Skeletal muscle tissue (tissue), 4 donors: Measurements from ENCODE around the gene TTC7B. TPM values are rescaled to one million over a fixed set of nuclear protein-coding genes. Genes with fewer than 3 reads are reported as not detected.

Experiments
- H3K27ac ChIP-seq: one replicate; pipeline ENCODE4 v1.7.0; 2013; ENCODE audit warnings: mild to moderate bottlenecking, low read depth, low read length, inconsistent platforms
- H3K27me3 ChIP-seq, 3 donors: one replicate each; pipeline ENCODE4 v1.7.0; 2013; ENCODE audit warnings: low read length in 3 of 3; ENCODE audit not compliant: control insufficient read depth in 3 of 3, insufficient read depth in 3 of 3
- H3K36me3 ChIP-seq, 3 donors: one replicate each; pipeline ENCODE4 v1.7.0; 2013; ENCODE audit warnings: low read length in 3 of 3; ENCODE audit not compliant: control insufficient read depth in 3 of 3, insufficient read depth in 3 of 3
- H3K4me1 ChIP-seq, 3 donors: one replicate each; pipeline ENCODE4 v1.7.0; 2013; ENCODE audit warnings: low read length in 3 of 3, mild to moderate bottlenecking in 3 of 3; ENCODE audit not compliant: control insufficient read depth in 3 of 3, insufficient read depth in 3 of 3
- H3K4me3 ChIP-seq, 3 donors: one replicate each; pipeline ENCODE4 v1.7.0; 2013; ENCODE audit warnings: low read length in 3 of 3
- H3K9ac ChIP-seq, 3 donors: one replicate each; pipeline ENCODE4 v1.7.0; 2013; ENCODE audit warnings: low read length in 3 of 3, mild to moderate bottlenecking in 3 of 3, moderate library complexity in 2 of 3, low read depth in 1 of 3
- H3K9me3 ChIP-seq, 3 donors: one replicate each; pipeline ENCODE4 v1.7.0; 2013; ENCODE audit warnings: low read length in 3 of 3; ENCODE audit not compliant: control insufficient read depth in 3 of 3
- total RNA-seq: library from RNA; depleted of rRNA; stranded (reverse); fragments of >200 nt; gene quantifications from one replicate; pipeline ENCODE4 v1.2.3, GENCODE V29; 2014
- donor health status: Osteomylitis.

The TTC7B gene
- total RNA-seq, 1 donor from 2014 or later = 5.7 TPM

GRCh38 chr14:90599748-90600507, 216.3 kb downstream of the TTC7B start:
- Histone ChIP-seq H3K9ac (peak overlapping the region in 2 of 3 donors; percentile 28 to 38), H3K27me3 (no peaks in the 10 kb centered on the region), H3K9me3 (no peaks in the 10 kb centered on the region), H3K27ac (no peak overlapping the region), H3K4me1 (peaks cover 9 to 17% (median 12%) of the 10 kb centered on the region in 3 donors), H3K36me3 (no peaks in the 10 kb centered on the region), H3K4me3 (peak overlapping the region in 1 of 3 donors; percentile 41)

GRCh38 chr14:90599339-90599738, 216.9 kb downstream of the TTC7B start:
- Histone ChIP-seq H3K4me1 (peaks cover 9 to 17% (median 12%) of the 10 kb centered on the region in 3 donors), H3K9ac (peak overlapping the region in 2 of 3 donors; percentile 28 to 38), H3K27me3 (no peaks in the 10 kb centered on the region), H3K36me3 (no peaks in the 10 kb centered on the region), H3K4me3 (peak overlapping the region in 2 of 3 donors; percentile 30 to 41), H3K27ac (no peak overlapping the region), H3K9me3 (no peaks in the 10 kb centered on the region)

- Histone ChIP-seq H3K9ac (peak overlapping the region in 1 of 3 donors; percentile 16), H3K36me3 (no peaks in the 10 kb centered on the region), H3K9me3 (no peaks in the 10 kb centered on the region), H3K4me1 (peaks cover 9 to 17% (median 12%) of the 10 kb centered on the region in 3 donors), H3K4me3 (no peak overlapping the region), H3K27me3 (no peaks in the 10 kb centered on the region), H3K27ac (no peak overlapping the region)
Measured at GRCh38 chr14:90597961-90598360, 218.3 kb downstream of the TTC7B start.

- H3K4me1 ChIP-seq = peaks cover 9 to 17% (median 12%) of the 10 kb centered on the region in 3 donors
- no peak overlapping the region for H3K4me3 ChIP-seq
- H3K9me3 ChIP-seq = no peaks in the 10 kb centered on the region
- H3K27me3 ChIP-seq = no peaks in the 10 kb centered on the region
- H3K36me3 ChIP-seq = peaks cover 2 to 5% (median 3%) of the 10 kb centered on the region in 3 donors
- no peak overlapping the region for H3K27ac ChIP-seq
- no peak overlapping the region for H3K9ac ChIP-seq
Measured at GRCh38 chr14:90596733-90597132, 219.5 kb downstream of the TTC7B start.

- H3K9me3 ChIP-seq = no peaks in the 10 kb centered on the region
- H3K4me3 ChIP-seq = no peak overlapping the region
- no peaks in the 10 kb centered on the region for H3K27me3 ChIP-seq
- peaks cover 9 to 15% (median 14%) of the 10 kb centered on the region in 3 donors for H3K36me3 ChIP-seq
- no peak overlapping the region for H3K9ac ChIP-seq
- no peak overlapping the region for H3K27ac ChIP-seq
- H3K4me1 ChIP-seq = peaks cover 0 to 1% (median 0%) of the 10 kb centered on the region in 3 donors
Measured at GRCh38 chr14:90593254-90594040, 222.8 kb downstream of the TTC7B start.

GRCh38 chr14:90592655-90593054, 223.6 kb downstream of the TTC7B start:
- Histone ChIP-seq H3K9ac (no peak overlapping the region), H3K9me3 (no peaks in the 10 kb centered on the region), H3K36me3 (peaks cover 9 to 15% (median 14%) of the 10 kb centered on the region in 3 donors), H3K4me3 (no peak overlapping the region), H3K4me1 (peaks cover 2 to 9% (median 5%) of the 10 kb centered on the region in 3 donors), H3K27me3 (no peaks in the 10 kb centered on the region), H3K27ac (no peak overlapping the region)

GRCh38 chr14:90587918-90588317, 228.3 kb downstream of the TTC7B start:
- Histone ChIP-seq H3K36me3 (peaks cover 15 to 27% (median 18%) of the 10 kb centered on the region in 3 donors), H3K27me3 (no peaks in the 10 kb centered on the region), H3K9me3 (no peaks in the 10 kb centered on the region), H3K4me1 (peaks cover 13 to 26% (median 15%) of the 10 kb centered on the region in 3 donors), H3K9ac (no peak overlapping the region), H3K27ac (peak overlapping the region; percentile 85), H3K4me3 (peak overlapping the region in 1 of 3 donors; percentile 31)

- Histone ChIP-seq H3K36me3 (peaks cover 15 to 27% (median 18%) of the 10 kb centered on the region in 3 donors), H3K9ac (peak overlapping the region in 1 of 3 donors; percentile 16), H3K4me3 (peak overlapping the region in 1 of 3 donors; percentile 31), H3K4me1 (peaks cover 13 to 26% (median 15%) of the 10 kb centered on the region in 3 donors), H3K27ac (peak overlapping the region; percentile 85), H3K27me3 (no peaks in the 10 kb centered on the region), H3K9me3 (no peaks in the 10 kb centered on the region)
Measured at GRCh38 chr14:90587252-90587910, 228.8 kb downstream of the TTC7B start.

GRCh38 chr14:90585106-90585505, 231.1 kb downstream of the TTC7B start:
- peaks cover 4 to 18% (median 14%) of the 10 kb centered on the region in 3 donors for H3K36me3 ChIP-seq

More at GRCh38 chr14:90585106-90585505, 231.1 kb downstream of the TTC7B start:
- Histone ChIP-seq H3K27ac (no peak overlapping the region), H3K27me3 (no peaks in the 10 kb centered on the region), H3K9me3 (no peaks in the 10 kb centered on the region), H3K9ac (no peak overlapping the region), H3K4me3 (no peak overlapping the region), H3K4me1 (peaks cover 20 to 42% (median 29%) of the 10 kb centered on the region in 3 donors)
